ENCODE data around the gene FRYL.
"Not testable (repeated sequence)": the region's sequence is repeated elsewhere in the genome, so short reads cannot be mapped to it uniquely, and the experiment has no call there.

FRYL gene

DNA sequence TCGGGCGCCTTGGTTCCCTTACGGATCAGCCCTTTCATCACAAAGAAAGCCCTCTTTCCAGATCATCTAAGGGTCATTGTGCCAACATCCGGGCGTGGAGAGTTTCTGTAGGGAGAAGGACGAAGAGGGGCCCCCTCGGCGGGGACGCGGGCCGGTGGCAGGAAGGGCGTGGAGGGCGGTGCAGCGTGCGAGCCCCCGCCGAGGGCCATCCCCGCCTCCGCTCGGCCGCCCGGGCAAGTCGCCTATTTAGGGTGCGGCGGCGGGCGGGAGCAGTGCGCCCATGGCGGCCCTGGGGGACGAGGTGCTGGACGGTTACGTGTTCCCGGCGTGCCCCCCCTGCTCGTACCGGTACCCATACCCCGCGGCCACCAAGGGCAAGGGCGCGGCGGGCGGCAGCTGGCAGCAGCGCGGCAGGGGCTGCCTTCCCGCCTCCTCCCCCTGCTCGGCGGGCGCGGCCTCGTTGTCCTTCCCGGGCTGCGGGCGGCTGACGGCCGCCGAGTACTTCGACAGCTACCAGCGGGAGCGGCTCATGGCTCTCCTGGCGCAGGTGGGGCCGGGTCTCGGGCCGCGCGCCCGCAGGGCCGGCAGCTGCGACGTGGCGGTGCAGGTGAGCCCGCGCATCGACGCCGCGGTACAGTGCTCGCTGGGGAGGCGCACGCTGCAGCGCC is 289.9 kb downstream of the FRYL start, which contains the start of gene ZAR1:
Gene ZAR1, plus strand, starts transcription at position 241 of the 668 bp plus-strand sequence. Its CDS starts 40 bp downstream, at position 281.
- no peak for DNase-seq (ENCODE audit: low read depth in 2 of 2)

- DNase-seq (ENCODE audit: low read depth in 2 of 2), result no peak
Observed at GRCh38 chr4:48489683-48490011, 290.4 kb downstream of the FRYL start.

DNA sequence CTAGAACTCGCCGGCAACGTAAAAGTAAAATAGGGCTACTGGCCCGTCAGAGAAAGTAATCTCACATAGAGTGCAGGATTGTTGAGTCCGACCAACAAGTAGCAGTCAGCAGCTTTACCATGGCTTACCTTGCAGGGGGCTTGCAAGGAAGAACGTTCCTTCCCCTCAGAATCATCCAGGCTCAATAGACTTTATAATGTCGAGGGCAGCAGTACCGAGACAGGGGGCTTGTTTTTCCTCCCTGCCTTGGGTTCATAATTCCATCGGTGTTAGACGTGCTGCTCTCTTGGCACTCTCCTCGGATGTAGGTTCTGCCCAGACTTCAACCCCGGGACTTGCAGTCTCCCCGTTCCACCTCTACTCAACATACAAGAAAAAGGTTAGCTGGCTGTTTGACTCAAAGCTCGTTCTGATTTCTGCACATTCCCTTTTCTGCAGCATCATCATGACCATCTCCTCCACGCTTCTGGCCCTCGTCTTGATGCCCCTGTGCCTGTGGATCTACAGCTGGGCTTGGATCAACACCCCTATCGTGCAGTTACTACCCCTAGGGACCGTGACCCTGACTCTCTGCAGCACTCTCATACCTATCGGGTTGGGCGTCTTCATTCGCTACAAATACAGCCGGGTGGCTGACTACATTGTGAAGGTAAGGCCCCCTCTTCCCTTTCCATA is 295.4 kb downstream of the FRYL start:
- DNase-seq (ENCODE audit: low read depth in 2 of 2), result no peak

DNA sequence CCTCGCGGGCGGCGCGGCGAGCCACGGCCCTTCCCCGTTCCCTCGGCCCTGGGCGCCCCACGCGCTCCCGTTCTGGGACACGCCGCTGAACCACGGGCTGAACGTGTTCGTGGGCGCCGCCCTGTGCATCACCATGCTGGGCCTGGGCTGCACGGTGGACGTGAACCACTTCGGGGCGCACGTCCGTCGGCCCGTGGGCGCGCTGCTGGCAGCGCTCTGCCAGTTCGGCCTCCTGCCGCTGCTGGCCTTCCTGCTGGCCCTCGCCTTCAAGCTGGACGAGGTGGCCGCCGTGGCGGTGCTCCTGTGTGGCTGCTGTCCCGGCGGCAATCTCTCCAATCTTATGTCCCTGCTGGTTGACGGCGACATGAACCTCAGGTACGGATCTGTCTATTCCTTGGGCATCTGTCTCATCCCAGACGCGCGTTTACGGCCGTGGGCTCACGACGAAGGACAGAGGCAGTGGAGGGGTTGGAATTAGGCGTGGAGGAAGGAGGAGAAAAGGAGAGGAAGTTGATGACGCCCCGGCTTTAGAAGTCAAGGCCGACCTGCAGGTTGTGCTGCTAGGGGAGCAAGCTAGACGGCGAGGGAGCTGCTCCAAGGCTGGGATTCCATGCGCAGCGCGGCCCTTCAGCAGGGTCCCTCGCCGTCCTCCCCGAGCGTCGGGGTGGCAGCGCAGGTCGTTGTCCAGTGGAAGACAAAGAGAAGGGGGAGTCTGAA is 296.1 kb downstream of the FRYL start:
- no peak for DNase-seq (ENCODE audit: low read depth in 2 of 2)

DNA sequence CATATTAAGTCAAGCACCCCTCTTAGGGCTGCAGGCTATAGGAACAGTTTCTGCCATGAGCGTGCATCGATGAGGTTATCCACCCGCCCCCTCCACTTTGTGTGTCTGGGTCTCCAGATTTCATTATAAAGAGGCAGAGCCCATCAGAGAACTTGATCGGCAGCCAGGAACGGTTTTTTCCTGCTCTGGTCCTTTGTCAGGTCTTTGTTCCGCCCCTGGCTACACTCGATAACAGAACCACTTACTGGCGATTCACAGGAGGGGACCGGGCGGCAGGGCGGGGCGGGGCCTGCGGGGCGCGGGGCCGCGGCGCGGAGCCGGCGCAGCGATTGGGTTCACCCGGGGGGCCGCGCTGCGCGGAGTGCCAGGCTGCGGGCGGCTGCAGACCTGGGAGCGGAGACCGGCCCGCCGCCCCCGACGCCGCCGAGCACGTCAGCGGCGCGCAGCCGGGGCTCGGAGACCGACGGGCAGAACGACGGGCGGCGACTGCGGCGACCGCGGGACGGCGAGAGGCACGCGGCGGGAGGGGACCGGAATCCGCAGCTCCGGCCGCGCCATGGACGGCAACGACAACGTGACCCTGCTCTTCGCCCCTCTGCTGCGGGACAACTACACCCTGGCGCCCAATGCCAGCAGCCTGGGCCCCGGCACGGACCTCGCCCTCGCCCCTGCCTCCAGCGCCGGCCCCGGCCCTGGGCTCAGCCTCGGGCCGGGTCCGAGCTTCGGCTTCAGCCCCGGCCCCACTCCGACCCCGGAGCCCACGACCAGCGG is 296.9 kb downstream of the FRYL start, which contains the start of gene SLC10A4:
Gene SLC10A4, plus strand, starts transcription at position 338 of the 771 bp plus-strand sequence. Its CDS starts 219 bp downstream, at position 557.
- no peak for DNase-seq (ENCODE audit: low read depth in 2 of 2)

GRCh38 chr4:48481581-48481980 is 298.5 kb downstream of the FRYL start:
- no peak for DNase-seq (ENCODE audit: low read depth in 2 of 2)

DNA sequence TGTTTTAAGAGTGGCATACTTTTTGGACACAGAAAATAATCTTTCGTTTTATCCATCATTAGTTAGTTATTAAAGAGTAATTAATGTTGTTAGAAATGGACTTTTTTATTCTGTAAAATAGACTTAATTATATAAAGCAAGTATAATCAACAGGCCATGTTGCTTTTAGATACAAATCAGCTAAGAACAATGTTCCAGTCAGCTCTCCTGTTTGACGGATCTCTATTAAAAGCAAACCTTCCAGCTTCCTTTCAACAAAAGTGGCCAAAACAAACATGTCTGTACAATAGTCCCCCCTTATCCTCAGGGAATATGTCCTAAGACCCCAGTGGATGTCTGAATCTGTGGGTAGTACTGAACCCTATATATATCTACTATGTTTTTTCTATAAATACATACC is 301.8 kb downstream of the FRYL start:
- DNase-seq (ENCODE audit: low read depth in 2 of 2), result no peak

DNA sequence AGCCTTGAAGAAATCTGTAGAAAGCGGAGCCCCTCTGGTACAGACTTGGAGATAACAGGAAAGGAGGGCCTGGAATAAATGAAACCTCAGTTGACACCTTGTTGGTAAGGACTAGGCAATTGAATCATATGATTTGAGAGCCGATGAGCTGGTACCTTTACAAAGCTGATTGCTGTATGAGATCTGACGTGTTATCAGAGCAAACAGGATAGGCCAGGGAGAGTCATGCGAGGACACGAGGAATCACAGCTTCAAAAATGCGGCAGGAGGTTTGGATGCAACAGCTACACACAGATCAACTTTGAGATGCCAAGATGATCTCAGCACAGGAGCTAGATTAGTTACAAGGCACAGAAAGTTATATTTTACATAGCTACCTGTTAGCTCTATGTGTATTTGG is 304.3 kb downstream of the FRYL start:
- no peak for DNase-seq (ENCODE audit: low read depth in 2 of 2)

DNA sequence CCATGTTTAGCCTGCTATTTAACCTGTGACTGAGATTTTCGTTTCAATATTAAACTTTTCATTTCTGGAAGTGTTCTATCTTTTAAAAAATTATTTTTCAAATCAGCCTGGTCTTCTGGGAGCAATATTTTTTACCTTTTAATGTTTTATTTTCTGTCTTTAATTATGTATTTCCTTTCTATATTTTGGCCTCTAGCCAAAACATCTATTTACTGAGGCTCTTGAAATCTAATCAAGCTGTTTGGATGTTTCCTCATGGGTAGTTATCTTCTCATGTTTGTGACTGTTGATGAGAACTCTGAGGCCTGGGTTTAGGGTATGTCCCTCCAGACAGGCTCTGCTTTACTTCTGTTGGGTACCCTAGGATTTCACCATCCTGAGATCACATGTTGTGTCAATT is 307.3 kb downstream of the FRYL start:
- no peak for DNase-seq (ENCODE audit: low read depth in 2 of 2)

DNA sequence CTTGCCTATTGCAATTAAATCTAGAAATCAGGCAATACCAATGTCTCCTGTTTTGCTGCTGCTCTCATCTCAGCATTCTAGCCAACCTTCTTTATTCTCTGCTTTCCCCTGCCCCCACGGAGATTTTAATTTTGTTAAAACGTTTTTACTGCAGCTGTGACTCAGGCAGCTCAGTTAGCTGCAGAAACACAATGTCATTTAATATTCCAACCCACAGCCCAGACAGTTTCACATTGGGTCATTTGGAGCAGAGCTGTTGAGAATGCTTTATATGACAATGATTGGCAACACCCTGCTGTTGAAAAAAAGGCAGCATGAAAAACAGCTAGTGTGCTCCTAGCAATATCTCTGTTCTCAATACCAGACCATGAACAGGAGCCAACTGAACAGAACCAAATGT is 309.5 kb downstream of the FRYL start:
- DNase-seq (ENCODE audit: low read depth in 2 of 2), result no peak

- DNase-seq (ENCODE audit: low read depth in 2 of 2), result no peak
Observed at GRCh38 chr4:48470137-48470536, 309.9 kb downstream of the FRYL start.

GRCh38 chr4:48467891-48468290 is 312.2 kb downstream of the FRYL start:
- no peak for DNase-seq (ENCODE audit: low read depth in 2 of 2)

GRCh38 chr4:48467442-48467841 is 312.6 kb downstream of the FRYL start:
- no peak for DNase-seq (ENCODE audit: low read depth in 2 of 2)

GRCh38 chr4:48462363-48462762 is 317.7 kb downstream of the FRYL start:
- no peak for DNase-seq (ENCODE audit: low read depth in 2 of 2)

DNA sequence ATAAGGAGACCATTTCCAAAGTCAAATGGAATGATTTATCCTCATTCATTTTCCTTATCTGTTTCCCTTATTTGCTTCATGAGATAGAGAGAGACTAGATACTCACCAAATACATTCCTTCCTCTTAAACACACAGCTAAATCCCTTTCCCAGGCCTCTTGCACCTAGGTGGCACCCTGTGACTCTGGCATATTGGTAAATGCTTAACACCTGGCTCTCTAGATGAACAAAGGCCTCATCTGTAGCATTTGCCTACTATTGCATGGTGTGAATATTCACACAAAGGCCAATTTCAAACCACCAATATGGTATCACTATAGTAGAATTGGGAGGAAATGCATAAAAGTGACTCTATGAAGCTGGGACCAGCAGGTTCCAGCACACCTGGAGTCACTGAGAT is 319.1 kb downstream of the FRYL start:
- no peak for DNase-seq (ENCODE audit: low read depth in 2 of 2)

DNA sequence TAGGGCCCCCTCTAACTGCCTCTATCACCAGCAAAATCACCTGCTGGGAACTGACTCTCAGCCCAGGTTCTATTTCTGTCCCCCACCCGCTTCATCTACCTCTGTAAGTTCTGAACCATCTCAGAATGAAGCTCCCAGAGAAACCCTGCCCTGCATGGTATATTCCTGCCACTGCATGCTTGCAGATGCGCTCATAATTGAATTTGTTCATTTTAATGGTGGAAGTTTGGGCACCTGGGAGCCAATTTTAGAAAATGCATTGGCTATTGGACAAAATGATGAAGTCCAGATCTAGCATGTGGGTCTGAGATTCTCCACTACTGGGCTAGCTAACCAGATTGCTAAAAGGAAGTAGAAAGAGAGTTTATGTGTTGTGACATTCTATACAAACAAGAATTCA is 325.5 kb downstream of the FRYL start:
- DNase-seq (ENCODE audit: low read depth in 2 of 2), result no peak

DNA sequence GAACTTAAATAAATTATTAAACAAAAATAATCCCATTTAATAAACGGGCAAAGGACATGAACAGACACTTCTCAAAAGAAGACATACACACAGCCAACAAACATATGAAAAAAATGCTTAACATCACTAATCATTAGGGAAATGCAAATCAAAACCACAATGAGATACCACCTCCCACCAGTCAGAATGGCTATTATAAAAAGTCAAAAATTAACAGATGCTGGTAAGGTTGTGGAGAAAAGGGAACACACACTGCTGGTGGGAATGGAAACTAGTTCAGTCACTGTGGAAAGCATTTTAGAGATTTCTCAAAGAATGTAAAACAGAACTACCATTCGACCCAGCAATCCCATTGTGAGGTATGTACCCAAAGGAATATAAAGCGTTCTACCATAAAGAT is 328.4 kb downstream of the FRYL start:
- DNase-seq (ENCODE audit: low read depth in 2 of 2), result not testable (repeated sequence)

DNA sequence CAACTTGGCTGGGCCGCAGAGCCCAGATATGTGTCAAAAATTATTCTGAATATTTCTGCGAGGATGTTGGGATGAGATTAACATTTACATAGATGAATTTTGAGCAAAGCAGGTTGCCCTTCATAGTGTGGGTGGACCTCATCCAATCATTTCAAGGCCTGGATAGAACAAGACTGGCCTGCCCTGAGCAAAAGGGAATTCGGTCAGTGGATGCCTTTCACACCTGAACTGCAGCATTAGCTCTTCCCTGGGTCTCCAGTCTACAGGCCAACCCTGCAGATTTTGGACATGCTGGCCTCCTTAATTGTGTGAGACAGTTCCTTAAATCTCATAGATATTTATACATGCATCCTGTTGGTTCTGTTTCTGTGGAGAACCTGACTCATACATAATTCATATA is 329.3 kb downstream of the FRYL start:
- no peak for DNase-seq (ENCODE audit: low read depth in 2 of 2)

DNA sequence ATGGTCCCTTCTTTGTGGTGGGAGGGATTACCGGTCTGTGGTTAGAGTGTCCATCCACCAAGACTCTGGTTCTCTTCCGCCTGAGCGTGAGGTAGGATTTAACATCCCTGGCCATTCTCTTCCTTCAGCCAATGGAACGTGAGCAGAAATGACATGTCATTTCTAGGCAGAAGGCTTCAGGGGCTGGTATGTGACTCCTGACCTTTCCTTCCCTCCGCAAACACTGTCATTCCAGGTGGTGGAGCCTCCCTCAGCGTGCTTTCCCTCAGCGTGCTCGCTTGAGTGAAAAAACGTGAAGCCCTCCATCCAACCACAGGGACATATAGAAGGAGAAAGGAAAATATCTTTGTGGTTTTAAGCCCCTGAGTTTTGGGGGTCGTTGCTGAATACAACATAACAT is 330.9 kb downstream of the FRYL start:
- DNase-seq (ENCODE audit: low read depth in 2 of 2), result no peak

Data from stimulated activated CD4-positive, alpha-beta T cell treated with anti-CD3 and anti-CD28 coated beads, Interleukin-1b, Interleukin-23, amount 100 ng/mL, for 1 hour (primary cell).